HG02642 (cell line): ENCODE measurements around the gene LRGUK.
"Not testable (repeated sequence)": the region's sequence is repeated elsewhere in the genome, so short reads cannot be mapped to it uniquely, and the experiment has no call there.

Experiments used
- ATAC-seq: cut with Tn5 transposase; IDR thresholded peaks from one replicate; pipeline ENCODE4 v1.9.1; 2021; ENCODE audit warnings: mild to moderate bottlenecking; ENCODE audit not compliant: unreplicated experiment, poor library complexity

Gene LRGUK

DNA sequence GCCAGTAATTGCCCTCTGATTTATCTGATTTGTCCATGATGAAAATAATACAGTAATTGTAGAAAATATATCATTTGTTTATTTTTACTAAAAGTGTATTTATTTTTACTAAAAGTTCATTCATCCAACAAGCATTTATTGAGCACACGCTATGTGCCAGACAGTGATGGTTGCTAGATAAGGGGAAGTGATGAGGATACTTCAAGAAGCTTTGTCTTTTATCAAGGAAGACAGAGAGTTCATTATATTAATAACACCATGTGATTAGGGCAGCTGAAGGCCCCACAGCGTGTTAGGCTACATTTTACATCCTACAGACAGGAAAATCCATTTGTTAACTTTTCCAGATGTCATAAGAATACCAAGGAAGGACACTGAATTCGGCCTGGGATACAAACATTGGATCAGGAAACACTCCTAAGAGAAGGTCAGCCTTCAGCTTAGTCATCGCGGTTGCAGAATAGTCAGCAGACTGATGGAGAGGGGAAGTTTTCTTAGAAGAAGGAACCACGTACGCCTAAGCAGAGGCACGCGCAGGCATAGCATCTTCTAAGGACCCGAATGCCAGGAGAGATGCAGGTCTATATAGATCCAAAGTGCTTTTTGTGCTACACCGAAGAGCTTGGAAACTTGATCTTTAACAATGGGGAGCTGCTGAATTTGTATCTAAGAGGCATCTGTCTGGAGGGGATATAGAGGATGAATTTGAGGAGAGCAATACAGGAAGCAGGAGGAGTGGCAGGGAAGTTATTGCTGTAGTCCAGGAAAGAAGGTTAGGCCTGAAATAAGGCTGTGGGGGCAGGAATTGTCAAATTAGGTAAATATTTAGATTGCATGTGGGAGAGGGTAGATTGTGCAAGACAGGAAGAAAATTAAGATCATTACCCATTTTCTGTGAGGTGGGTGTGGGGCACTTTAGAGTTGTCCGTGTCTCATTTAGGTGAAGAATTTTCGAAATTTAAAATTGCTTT is 85.7 kb downstream of the LRGUK start:
- no peak for ATAC-seq

DNA sequence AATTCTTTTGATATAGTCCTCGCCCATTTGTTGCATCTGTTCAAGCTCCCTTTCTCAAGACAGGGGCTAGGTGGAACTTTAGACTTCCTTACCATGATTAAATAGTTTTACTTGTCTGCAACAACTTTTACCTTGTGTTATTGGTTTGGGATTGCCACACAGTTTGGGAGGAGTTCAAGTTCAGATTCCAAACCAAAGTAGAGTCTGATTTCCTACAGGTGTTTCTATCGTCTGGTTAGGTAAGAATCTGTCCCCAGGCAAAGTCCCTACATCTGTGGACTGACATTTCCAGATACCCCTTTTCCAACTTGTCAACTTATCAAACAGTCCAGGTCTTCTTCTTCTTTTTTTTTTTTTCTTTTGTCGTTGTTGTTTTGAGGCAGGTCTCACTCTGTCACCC is 93.1 kb downstream of the LRGUK start:
- ATAC-seq: no peak

DNA sequence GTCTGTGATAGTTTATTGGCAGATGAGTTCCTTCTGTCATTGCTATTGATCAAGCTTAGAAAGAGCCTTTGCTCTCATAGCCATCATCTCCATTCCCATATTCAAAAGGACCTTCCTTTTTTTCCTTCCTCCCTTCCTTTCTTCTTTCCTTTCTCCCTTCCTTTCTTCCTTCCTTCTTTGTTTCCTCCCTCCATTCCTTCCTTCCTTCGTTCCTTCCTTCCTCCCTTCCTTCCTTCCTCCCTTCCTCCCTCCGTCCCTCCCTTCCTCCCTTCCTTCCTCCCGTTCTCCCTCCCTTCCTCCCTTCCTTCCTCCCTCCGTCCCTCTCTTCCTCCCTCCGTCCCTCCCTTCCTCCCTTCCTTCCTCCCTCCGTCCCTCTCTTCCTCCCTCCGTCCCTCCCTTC is 104.2 kb downstream of the LRGUK start:
- not testable (repeated sequence) for ATAC-seq

DNA sequence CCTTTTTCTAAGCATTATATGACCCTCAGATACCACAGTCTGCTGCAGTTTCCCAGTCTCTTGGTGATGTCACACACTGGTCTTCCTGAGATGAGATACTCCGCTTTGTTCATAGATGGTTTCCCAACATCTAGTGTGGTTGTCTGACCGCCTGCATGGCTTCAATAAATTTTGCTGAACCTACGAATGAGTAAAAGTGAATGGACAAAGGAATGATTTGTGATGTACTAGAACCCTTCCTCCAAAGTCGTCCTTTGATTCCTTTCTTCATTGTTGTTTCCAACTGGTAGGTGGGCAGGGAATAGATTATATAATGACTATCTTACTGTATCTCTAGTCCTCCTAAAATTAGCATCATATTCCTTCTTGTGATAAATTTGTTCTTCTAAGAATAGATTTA is 107.1 kb downstream of the LRGUK start:
- no peak for ATAC-seq

DNA sequence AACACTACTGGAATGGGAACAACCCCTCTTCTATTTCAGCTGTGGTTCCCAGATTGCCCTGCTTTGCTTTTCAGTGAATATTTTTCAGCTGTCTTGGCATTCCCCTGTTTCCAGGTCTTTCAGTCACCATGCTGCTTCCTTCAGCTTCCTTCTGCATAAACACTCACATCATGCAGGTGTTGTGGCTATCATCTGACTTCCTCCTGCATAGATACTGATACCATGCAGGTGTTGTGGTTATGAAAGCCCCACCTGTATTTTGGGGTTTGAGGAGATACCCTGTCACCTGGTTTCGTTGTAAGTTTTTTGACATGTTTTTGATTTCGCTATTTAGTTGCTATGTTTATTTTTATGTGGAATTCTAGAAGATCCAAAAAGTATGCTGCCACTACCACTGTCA is 118.1 kb downstream of the LRGUK start:
- ATAC-seq: no peak

DNA sequence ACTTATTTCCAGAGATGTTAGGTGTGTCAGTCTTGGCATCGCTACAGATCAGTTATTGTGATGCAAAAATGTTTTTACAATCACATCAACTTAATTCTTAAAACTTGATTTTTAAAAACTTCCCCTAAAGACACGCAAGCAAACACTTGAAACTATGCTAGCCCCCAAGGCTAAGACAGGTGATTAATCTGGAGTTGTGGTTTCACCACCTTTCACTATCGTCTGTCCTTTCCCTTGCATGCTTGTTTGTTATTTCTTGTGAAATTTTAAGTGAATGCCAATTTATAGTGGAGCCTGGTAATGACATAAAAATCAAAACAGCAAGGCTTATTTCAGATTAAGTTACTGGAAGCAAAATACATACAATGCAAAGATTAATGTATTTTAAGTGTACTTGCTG is 119.2 kb downstream of the LRGUK start:
- ATAC-seq: no peak

DNA sequence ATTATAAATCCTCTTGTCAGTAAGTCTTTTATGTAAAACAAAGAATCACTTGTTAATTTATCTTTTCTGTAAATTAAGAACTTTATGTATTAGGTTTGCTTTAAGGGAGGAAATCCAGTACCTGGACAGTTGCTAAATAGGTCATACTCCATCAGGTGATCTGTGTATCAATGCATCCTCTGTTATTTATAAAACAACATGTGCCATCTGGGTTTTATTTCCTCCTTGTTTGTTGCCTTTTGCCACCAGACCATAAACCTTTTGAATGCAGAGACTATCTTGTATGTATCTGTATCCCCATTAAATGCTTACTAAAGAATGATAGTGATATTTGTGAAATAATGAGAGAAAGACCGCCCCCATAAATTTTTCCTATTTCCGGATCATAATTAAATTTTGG is 119.6 kb downstream of the LRGUK start:
- ATAC-seq: no peak

DNA sequence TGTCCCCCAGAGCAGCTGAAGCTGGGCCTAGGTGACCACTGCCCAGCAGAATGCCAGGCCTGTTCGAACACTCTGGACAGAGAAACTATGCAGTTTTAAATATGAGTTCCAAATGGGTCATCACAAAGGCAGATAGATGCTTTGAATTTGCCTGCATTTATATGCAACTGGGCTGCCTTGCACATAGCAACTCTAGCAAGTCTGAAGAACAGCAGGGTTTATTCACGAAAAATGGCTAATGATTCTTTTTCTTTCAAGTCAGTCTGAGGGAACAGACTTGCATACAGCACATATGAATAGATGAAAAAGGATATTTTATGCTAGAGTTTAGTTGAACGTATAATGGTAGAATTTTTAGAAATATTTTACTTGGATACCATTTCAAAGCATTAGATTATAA is 121.1 kb downstream of the LRGUK start:
- ATAC-seq: no peak

DNA sequence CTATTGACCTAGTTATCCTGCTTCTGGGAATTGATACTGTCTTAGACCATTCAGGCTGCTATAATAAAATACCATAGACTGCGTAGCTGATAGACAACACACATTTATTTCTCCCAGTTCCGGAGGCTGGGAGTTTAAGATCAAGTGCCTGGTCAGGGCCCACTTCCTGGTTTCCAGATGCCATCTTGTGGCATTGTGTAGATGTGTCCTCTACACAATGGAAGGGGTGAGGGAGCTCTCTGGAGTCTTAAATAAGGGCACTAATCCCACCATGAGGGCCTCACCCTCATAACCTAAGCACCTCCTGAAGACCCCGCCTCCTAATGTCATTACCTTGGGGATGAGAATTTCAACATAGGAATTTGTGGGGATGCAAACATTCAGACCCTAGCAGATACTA is 127.2 kb downstream of the LRGUK start:
- ATAC-seq: no peak

DNA sequence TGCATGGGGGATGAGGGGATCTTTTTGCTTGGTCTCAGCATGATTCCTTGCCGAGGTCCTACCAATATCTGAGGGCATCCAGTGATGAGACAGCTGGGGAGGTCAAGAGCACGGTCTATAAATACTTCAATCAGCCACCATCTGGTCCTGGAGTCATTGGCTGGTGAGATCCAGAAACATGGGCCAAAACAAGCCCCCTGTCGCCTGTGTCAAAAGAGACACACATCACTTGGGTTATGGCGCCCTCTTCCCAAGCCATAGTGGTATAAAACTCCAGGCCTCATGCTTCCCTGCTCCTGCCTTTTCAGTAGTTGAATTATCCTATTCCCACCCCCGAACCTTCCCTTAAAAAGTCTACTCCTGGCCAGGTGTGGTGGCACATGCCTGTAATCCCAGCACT is 128.7 kb downstream of the LRGUK start:
- no peak for ATAC-seq

DNA sequence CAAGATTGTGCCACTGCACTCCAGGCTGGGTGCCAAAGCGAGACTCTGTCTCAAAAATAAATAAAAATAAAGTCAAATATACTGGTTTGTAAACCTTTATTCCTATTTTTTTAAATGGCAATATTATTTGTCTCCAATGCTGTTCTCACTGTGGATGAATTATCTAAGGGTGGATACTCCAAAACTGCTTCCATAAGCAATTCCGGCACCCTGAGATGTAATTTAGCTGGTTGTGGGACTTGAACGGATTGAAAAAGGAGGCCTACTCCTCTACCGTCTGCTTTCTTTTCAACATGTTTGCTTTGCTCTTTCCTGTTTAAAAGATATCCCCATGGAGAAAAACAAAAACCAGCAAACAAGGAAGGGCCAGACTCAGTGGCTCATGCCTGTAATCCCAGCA is 135.2 kb downstream of the LRGUK start:
- no peak for ATAC-seq

DNA sequence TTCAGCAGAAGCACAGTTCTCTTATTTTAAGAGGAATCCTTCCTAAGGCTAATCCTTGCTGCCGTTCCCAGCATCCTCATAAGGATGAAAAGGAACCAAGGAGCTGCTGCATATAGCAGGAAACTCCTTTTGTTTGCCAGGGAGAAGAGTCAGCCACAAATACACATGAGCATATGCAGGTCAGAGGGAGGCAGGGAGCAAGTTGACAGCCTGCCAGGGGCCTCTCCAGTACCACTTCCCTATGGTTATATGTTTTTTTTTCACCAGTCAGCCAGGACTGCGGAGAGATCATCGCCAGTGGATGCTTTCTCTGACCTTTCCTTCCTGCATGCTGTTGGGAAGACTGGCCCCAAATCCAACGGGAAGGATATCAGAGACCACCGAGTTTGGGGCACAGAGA is 149.8 kb downstream of the LRGUK start:
- ATAC-seq: no peak

DNA sequence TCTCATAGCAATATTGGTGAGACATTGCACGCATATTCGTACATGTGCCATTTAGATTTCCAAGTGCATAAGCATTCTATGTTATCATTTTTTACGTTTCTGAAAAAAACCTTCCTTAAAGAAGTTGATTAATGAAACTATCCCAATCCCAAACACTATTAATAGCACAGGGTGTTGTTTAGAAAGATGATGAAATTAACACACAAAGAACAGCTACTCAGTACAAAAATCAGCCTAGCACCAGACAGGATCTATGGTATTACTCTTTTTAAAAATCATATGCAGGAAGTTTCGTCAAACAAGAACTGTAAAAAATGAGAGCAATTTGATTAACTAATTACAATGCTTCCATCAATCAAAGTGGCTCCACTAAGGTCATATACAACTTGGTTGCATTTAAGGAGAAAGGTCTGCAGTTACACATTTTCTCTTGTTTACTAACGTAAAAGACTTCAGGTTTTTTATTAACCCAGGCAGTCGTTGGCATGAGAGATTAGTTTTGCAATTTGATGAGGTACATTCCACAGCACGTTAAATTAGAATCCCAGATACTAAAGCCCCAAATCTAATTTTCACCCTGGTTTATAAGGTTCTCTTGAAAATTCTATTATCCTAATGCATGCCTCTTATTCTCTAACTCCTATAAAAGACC is 151.5 kb downstream of the LRGUK start:
- no peak for ATAC-seq

DNA sequence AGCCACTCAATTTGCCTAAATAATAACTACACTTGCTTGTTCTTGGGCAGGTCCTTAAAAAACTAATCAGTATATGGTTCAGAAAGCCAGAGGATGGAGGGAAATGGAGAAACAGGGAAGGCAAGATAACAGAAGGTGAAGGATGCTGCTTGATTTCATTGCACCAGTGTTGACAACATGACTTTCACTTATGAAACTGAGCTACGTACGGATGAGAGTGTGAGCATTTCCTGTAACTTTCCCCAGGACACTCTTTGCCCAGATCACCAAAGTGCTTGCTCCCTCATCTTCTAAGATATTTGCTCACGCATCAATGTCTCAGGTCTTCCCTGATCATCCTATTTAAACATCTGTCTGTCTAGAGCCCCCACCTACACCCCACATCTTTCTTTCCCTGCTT is 152.2 kb downstream of the LRGUK start:
- ATAC-seq: no peak

DNA sequence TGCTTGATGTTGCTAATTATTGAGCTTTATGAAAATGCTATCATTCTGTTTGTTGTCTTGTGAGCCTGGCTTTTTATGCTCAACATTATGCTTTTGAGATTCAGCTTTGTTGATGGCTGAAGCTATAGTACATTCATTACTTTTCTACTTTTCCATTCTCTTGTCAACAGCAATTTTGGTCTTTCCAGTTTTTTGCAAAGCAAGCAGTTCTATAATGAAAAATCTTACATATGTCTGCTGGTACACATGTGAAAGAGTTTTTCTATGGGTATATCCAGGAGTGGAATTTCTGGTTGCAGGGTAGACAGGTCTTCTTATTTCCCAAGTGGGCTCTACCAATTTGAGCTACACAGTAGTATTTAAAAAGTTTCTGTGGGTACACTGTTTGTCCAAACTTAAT is 152.8 kb downstream of the LRGUK start:
- ATAC-seq: no peak

DNA sequence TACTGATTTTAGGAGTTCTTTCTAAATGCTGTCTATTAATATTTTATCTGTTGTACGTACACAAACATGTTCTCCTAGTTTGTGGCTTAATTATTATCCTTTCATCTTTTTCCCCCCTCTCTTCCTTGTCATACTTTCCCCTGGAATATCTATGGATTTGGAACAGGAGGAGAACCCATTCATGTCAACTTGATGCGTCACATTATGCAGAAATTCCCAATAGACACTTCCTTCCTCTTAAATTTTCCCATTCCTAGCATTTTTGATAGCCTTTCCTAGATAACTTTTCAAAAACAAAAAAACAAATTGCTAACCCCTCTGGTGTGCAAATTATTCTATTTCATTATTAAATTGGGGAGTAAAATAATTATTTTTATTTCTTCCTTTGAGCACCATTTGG is 153.4 kb downstream of the LRGUK start:
- ATAC-seq: no peak

DNA sequence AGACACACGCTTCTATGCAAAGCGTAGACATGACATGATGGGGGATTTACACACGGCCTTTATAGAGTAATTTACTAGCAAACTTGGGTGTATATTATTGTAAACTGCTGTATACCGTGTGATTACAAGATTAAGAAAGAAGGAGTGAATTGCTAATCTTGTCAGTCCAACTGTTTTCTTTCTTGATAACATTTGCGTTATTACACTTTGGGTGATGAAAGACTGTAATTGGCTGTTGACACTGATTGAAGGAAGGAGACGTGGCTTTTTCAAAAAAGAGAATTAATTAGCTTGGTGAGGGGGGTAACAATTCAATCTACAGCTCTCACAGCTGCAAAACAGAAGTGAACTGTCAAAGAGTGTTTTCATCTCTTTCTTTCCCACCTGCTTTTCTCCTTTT is 156.9 kb downstream of the LRGUK start:
- ATAC-seq: no peak

DNA sequence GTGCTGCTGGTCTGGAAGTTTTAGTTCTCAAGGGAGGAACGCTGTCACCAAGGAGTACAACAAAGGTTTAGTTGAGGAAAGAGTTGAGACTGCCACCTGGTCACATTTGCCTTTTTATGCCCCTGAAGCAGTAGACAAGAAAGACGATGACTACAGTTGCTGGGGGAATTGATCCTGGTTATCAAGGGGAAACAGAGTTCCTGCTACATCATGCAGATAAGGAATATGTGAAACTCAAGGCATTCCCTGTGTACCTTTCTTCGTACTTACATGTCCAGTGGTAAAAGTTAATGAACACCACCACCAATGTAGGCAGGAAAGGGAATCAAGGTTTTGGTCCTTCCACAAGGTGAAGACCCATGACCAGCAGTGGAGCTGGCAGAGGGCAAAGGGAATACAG is 157.8 kb downstream of the LRGUK start:
- ATAC-seq: no peak

DNA sequence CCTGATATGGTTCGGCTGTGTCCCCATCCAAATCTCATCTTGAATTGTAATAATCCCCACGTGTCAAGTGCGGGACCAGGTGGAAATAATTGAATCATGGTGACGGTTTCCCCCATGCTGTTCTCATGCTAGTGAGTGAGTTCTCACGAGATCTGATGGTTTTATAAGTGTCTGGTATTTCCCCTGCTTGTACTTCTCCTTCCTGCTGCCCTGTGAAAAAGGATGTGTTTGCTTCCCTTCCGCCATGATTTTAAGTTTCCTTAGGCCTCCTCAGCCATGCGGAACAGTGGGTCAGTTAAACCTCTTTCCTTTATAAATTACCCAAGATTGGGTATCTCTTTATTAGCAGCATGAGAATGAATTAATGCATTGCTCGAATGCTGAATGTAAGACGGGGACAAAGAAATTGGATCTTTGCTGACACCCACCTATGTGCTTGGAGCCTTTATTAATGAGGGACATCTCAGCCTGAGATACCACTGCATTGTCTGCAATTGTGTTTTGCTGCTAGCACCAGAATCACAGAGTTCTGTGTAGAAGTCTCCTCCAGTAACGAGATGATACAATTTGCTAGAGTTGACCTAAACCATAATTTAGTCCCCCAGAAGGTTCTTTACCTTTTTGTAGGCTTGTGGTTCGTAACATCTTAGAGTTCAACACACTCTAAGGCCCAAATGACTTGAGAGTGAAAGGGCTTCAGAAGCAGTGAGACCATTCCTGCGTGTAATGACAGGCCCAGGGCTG is 160.9 kb downstream of the LRGUK start:
- ATAC-seq: no peak

DNA sequence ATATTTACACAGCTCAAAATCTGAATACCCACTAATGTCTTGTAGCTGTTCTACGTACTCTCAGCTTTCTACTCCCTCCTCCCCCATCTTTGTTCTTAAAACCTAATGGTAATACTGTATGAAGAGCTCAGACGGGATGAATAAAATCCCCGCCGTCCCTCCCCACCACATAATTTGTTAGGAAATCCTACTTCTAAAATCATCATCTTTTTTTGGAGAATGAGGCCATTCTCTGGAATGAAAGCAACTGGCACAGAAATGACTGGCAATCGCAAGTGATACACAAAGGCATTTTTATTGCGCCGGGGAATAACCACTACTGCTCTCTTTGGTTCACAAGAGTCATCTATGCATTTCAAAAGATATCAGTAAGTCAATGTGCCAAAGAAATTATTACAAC is 162.3 kb downstream of the LRGUK start:
- no peak for ATAC-seq

DNA sequence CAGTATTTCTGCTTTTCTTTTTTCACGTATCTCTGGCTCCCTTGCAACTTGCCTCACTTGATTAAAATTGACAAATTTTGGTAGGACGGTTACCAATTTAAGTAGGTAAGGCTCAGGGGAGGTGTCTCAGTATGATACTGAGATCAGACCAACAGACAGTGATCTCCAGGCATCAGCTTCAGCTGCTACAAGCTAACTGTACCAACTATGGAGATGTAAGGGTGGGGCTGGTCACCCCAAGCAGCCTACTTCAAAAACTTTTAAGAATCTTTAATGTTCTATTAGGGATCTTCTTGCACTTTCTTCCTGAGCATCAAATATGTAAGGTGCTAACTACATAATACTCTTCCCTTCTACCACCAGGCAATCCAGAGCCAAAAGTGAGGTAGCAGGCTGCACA is 162.7 kb downstream of the LRGUK start:
- no peak for ATAC-seq
